K562 (cell line): Measurements from ENCODE around the gene CD72. TPM values are rescaled to one million over a fixed set of nuclear protein-coding genes. Genes with fewer than 3 reads are reported as not detected.

Source experiments
- ATAC-seq: fragments of 200-7000 bp; cut with Tn5 transposase; 3 replicates; pipeline ENCODE4 v1.9.1; 2020; ENCODE audit warnings: moderate library complexity
- BruUV-seq: library from RNA; stranded (reverse); fragments of 400-500 nt; replicated peaks from 2 replicates; lab custom pipeline; 2021; lab: Mats Ljungman, UMichigan
- CTCF ChIA-PET: fragments of 300-600 bp; formaldehyde crosslinking; extraction: SDS; loops from one replicate; lab custom pipeline; 2021; ENCODE audit warnings: low intra/inter-chr PET ratio; lab: Yijun Ruan, JAX
- POLR2A ChIA-PET: fragments of 300-600, 350-650 bp; sonication (Branson Sonifier 250); formaldehyde crosslinking; extraction: SDS; loops from one replicate; lab custom pipeline; 2021; ENCODE audit warnings: antibody characterized with exemption, inconsistent platforms; lab: Yijun Ruan, JAX
- DNase-seq, 4 experiments: peaks; one replicate each; pipeline versions ENCODE4 v3.0.0 to v3.0.0-alpha.2; 2011 to 2018; ENCODE audit warnings: low spot score in 3 of 4, mixed read lengths in 3 of 4; ENCODE audit errors: extremely low read depth in 1 of 4
- FAIRE-seq: peaks from 2 replicates; lab custom pipeline; 2011; peaks lifted over from hg19 to GRCh38; lab: Jason Lieb, UNC
- H2AFZ ChIP-seq: 2 replicates; pipeline ENCODE4 v1.6.0; 2011; ENCODE audit warnings: low read depth, low read length, control low read depth, inconsistent platforms
- H3K27ac ChIP-seq: fragments of 200-600 bp; 3 replicates; pipeline ENCODE4 v1.8.0; 2011; ENCODE audit warnings: low read depth, mild to moderate bottlenecking, control low read depth, inconsistent platforms, low read length, moderate library complexity, mixed read lengths; ENCODE audit errors: extremely low read depth
- H3K27me3 ChIP-seq, 2 experiments: fragments of 300-600 bp in 1 of 2; 2 replicates in 1 of 2; 3 replicates in 1 of 2; pipeline versions ENCODE4 v1.6.0 to v1.8.0; 2011; ENCODE audit warnings: inconsistent platforms in 2 of 2, low read length in 2 of 2, mild to moderate bottlenecking in 1 of 2, mixed read lengths in 1 of 2, moderate library complexity in 1 of 2; ENCODE audit not compliant: control insufficient read depth in 2 of 2, insufficient read depth in 2 of 2
- H3K36me3 ChIP-seq: fragments of 300-600 bp; 3 replicates; pipeline ENCODE4 v1.8.0; 2011; ENCODE audit warnings: mild to moderate bottlenecking, low read length, inconsistent platforms; ENCODE audit not compliant: control insufficient read depth, insufficient read depth
- H3K4me1 ChIP-seq, 2 experiments: fragments of 200-600 bp in 1 of 2; replicated peaks in 1 of 2; 2 replicates in 1 of 2; 3 replicates in 1 of 2; pipeline versions ENCODE4 v1.5.1 to v1.8.0; 2011; ENCODE audit warnings: inconsistent platforms in 2 of 2, low read length in 2 of 2, mild to moderate bottlenecking in 1 of 2, mixed read lengths in 1 of 2, moderate library complexity in 1 of 2; ENCODE audit not compliant: control insufficient read depth in 2 of 2, insufficient read depth in 2 of 2
- H3K4me2 ChIP-seq: 2 replicates; pipeline ENCODE4 v1.6.1; 2011; ENCODE audit warnings: low read length, control low read depth, inconsistent platforms, mixed read lengths; ENCODE audit not compliant: insufficient read depth
- H3K4me3 ChIP-seq: fragments of 200-600 bp; sonication (generic), shearing (Covaris generic); 2 replicates; pipeline ENCODE4 v1.5.1; 2016; ENCODE audit warnings: control low read depth, inconsistent platforms
- H3K79me2 ChIP-seq: fragments of 200-600 bp; 3 replicates; pipeline ENCODE4 v1.8.0; 2011; ENCODE audit warnings: low read length, inconsistent platforms; ENCODE audit not compliant: control insufficient read depth, insufficient read depth
- H3K9ac ChIP-seq, 2 experiments: 2 replicates each; pipeline versions ENCODE4 v1.6.0 to v1.6.1; 2011; ENCODE audit warnings: low read depth in 2 of 2, low read length in 2 of 2, control low read depth in 1 of 2, inconsistent platforms in 1 of 2, mild to moderate bottlenecking in 1 of 2, mixed read lengths in 1 of 2; ENCODE audit not compliant: insufficient read depth in 1 of 2
- H3K9me1 ChIP-seq: one replicate; pipeline ENCODE4 v1.6.0; 2011; ENCODE audit warnings: inconsistent platforms, mild to moderate bottlenecking, low read length, moderate library complexity; ENCODE audit not compliant: control insufficient read depth, insufficient read depth
- H3K9me3 ChIP-seq: replicated peaks from 2 replicates; pipeline ENCODE4 v1.5.1; 2011; ENCODE audit warnings: low read depth, low read length, inconsistent platforms; ENCODE audit not compliant: control insufficient read depth, insufficient read depth
- H4K20me1 ChIP-seq: replicated peaks from 2 replicates; pipeline ENCODE4 v1.6.1; 2011; ENCODE audit warnings: low read length, inconsistent platforms, mixed read lengths; ENCODE audit not compliant: control insufficient read depth, insufficient read depth
- GATAD2A ChIP-seq: fragments of 450-650 bp; IDR thresholded peaks from 2 replicates; pipeline ENCODE4 v1.6.1; 2017
- LCOR ChIP-seq: sonication (generic); formaldehyde crosslinking; IDR thresholded peaks from 2 replicates; pipeline ENCODE4 v1.8.0; 2022; ENCODE audit warnings: mild to moderate bottlenecking, missing genetic modification reagents
- NCOA6 ChIP-seq: fragments of 450-650 bp; IDR thresholded peaks from 2 replicates; pipeline ENCODE4 v1.6.1; 2017; ENCODE audit warnings: mild to moderate bottlenecking
- PCBP1 ChIP-seq: fragments of 200-400 bp; formaldehyde crosslinking; IDR thresholded peaks from 2 replicates; pipeline ENCODE4 v1.6.1; 2018; ENCODE audit warnings: mild to moderate bottlenecking, low read depth, low read length; ENCODE audit not compliant: poor library complexity, severe bottlenecking
- ZNF449 ChIP-seq: fragments of 250-450 bp; sonication (Bioruptor Pico); IDR thresholded peaks from 2 replicates; pipeline ENCODE4 v1.8.0; 2022; ENCODE audit warnings: moderate library complexity, mild to moderate bottlenecking, inconsistent platforms
- ZNF75A ChIP-seq: fragments of 450-650 bp; formaldehyde crosslinking; IDR thresholded peaks from 2 replicates; pipeline ENCODE4 v1.4.0; 2020; ENCODE audit warnings: mild to moderate bottlenecking
- WGBS: fragments of 100-300 bp; shearing (Covaris generic); methylation state at CpG from one replicate; pipeline ENCODE4 v1.1.6; 2016; ENCODE audit warnings: low coverage, mixed read lengths; ENCODE audit not compliant: insufficient coverage; ENCODE audit errors: missing lambda C conversion rate; 5-methylcytosine and 5-hydroxymethylcytosine counted together
- in situ Hi-C: fragments of 300-500 bp; cut with MboI; formaldehyde crosslinking; loops from 4 replicates; pipeline ENCODE4 v1.15.0; 2018; ENCODE audit warnings: inconsistent platforms, mixed read lengths
- intact Hi-C: fragments of 100-400 bp; cut with micrococcal nuclease; formaldehyde crosslinking; loops from 2 replicates; pipeline ENCODE4 v1.14.2; 2022
- polyA plus RNA-seq, 8 experiments: library from polyadenylated mRNA; depleted of rRNA in 4 of 8; stranded (reverse) in 5 of 8; unstranded in 3 of 8; fragments of >200 nt; fragmentation: Nextera tagmentation in 2 of 8; fragmentation: Illumina TruSeq in 1 of 8; extraction: Ambion mirVana in 2 of 8; extraction: Trizol in 1 of 8; gene quantifications; 2 replicates each; pipeline versions ENCODE4 v1.2.1 to v1.2.3, GENCODE V29; 2011 to 2014; ENCODE audit warnings: inconsistent platforms in 1 of 8, missing spikeins in 1 of 8
- total RNA-seq, 7 experiments: library from RNA; depleted of rRNA in 6 of 7; stranded (reverse); fragments of >200 nt in 6 of 7; fragmentation: Illumina TruSeq in 2 of 7; extraction: Trizol in 2 of 7; gene quantifications; 2 replicates each; pipeline versions ENCODE4 v1.2.1 to v1.2.3, GENCODE V29; 2011 to 2021; ENCODE audit warnings: low replicate concordance in 1 of 7

The CD72 gene
- total and polyA plus RNA-seq, 9 of the 15 experiments (the other 6 are each of a cell fraction or from before 2014, with no cell fraction given): 0.11 to 0.78 (median 0.27) TPM; not detected in 1

DNA sequence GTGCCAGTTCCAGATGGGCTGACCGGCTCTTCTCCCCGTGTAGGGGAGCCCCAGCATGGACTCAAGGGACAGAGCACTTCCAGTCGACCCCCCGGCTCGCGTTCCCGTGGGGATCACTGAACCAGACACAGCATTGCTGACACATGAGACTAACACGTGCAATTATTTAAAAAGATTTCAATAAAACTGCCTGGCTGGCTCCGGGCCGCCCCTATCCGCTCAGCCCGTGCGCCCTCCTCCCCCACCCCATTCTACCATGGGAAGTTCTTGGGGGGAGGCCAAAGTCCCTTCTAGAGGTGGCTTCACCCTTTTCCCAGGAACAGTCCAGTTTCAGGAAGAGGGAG, 8.4 kb downstream of the CD72 start:
- no peak for ATAC-seq
- Histone ChIP-seq H3K4me3 (no peak overlapping the region), H3K9me1 (no peaks in the 10 kb centered on the region), H3K4me1 (peaks cover 0 to 11% of the 10 kb centered on the region in 2 experiments; a peak in 3 of 5 replicates), H2AFZ (no peak overlapping the region), H3K27ac (no peak overlapping the region), H3K27me3 (no peaks in the 10 kb centered on the region), H3K4me2 (no peak overlapping the region), H3K36me3 (peaks cover 11% of the 10 kb centered on the region; the same call in 1 of the 3 replicates), H3K9ac (no peak overlapping the region), H4K20me1 (no peaks in the 10 kb centered on the region), H3K79me2 (0 out of 3 replicates have a peak, but pooled peaks cover 4% of the 10 kb centered on the region), H3K9me3 (no peaks in the 10 kb centered on the region)
- intact Hi-C loops (no loop called here), in situ Hi-C loops (loop anchor here (5.0 kb wide), 1 partner anchor 38 kb away; no protein-coding TSS in a partner anchor)
- ChIA-PET POLR2A (no interaction called here), CTCF (no interaction called here)
- no peak for DNase-seq
- FAIRE-seq: no peak
- BruUV-seq: no TSS peak
- TF ChIP-seq GATAD2A: no peak
- no peak for TF ChIP-seq NCOA6
- no peak for TF ChIP-seq PCBP1
- no peak for TF ChIP-seq LCOR (CRISPR knock-in tag)
- no peak for TF ChIP-seq ZNF75A
- no peak for TF ChIP-seq ZNF449 (CRISPR knock-in tag)
- 83% methylated on average over 7 of the region's 13 CpGs for WGBS
